AG08395 (cell line): Measurements from ENCODE around the gene PPP2R5C.
A peak's percentile ranks its signal among the peaks of the same experiment; 100 is the strongest.

Experiments
- DNase-seq: peaks from one replicate; pipeline ENCODE4 v3.0.0; 2012; ENCODE audit warnings: mixed read lengths, low spot score

PPP2R5C gene

GRCh38 chr14:101865288-101865687, 103.8 kb downstream of the PPP2R5C start:
- no peak for DNase-seq

GRCh38 chr14:101867854-101868253, 106.3 kb downstream of the PPP2R5C start:
- no peak for DNase-seq

DNA sequence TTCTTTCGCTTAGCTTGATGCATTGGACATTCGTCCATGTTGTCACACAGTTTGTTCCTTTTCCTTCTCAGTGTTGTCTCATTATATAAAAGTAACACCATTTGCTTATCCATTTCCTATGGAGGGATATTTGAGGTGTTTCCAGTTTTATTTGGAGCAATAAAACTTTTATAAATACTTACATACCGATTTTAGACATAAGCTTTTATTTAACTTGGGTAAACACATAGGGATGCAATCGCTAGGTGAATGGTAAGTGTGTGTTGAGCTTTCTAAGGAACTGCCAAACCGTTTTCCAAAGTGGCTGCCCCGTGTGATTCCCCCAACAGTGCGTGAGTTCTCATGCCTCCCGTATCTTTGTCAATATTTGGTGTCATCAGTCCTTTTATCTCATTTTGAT, 107.7 kb downstream of the PPP2R5C start:
- DNase-seq, result no peak

GRCh38 chr14:101870273-101870939, 108.9 kb downstream of the PPP2R5C start:
- DNase-seq, result no peak

DNA sequence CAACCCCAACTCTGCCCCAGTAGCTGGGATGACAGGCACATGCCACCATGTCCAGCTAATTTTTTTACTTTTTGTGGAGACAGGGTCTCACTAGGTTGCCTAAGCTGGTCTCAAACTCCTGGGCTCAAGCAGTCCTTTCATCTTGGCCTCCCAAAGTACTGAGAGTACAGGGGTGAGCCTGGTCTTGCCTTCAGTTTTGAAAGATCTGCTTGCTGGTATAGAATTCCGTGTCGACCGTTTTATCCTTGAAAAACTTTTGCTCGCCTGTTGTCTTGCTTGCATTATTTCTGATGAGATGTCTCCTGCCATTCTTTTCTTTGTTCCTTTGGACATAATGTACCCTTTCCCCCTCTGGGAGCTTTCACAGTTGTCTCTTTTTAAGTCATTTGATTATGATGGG, 110.8 kb downstream of the PPP2R5C start:
- DNase-seq, result no peak

- no peak for DNase-seq
Measured at GRCh38 chr14:101873076-101873825, 111.7 kb downstream of the PPP2R5C start.

GRCh38 chr14:101873991-101874390, 112.5 kb downstream of the PPP2R5C start:
- no peak for DNase-seq

DNA sequence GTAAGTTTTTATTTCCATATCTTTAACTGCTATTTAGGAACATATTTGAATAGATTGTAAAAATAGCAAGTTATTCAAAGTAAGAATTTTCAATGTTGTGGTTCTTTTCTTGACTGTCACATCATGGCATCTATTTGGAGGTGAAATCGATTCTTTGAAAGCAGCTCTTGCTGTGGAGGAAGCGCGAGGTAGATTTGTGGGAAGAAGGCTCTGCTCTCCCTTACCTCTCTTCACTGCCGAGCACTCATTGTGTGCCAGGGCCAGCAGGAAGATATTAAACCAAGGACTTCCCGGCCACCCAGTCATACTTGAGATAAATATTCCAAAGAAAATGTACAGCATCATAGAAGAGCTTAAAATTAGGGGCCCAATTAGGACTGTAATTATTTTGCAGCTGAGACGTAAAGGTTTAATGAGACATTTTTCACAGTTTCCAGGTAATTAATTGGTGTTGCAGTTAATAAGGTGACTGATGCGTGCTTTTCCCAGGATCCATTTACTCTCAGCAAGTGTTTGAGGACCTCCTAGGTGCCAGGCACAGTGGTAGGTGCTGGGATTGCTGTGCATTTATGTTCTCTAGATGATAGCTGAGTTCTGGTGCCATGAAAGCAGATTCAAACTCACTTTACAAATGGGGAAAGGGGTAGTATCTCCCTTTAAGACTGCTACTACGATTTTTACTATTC, 113.7 kb downstream of the PPP2R5C start:
- no peak for DNase-seq

GRCh38 chr14:101875727-101876554, 114.4 kb downstream of the PPP2R5C start:
- DNase-seq, result no peak

DNA sequence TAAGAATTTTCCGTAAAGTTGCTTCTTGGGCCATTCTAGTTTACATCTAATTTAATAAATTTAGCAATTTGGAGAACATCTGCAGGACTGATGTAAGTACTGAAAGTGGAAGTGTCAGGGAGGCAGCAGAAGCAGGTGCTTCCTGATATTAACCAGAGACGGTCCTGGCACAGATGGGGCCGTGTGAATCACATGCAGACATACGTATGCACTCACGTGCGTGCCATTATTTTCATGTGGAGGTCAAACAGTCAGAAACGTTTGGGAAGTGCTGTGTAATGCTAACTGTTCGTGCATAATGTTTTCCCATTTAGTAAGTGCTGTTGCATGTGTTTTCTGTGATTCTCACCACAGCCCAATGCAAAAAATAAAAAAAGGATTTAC, 115.0 kb downstream of the PPP2R5C start:
- peak; percentile 59 for DNase-seq

DNA sequence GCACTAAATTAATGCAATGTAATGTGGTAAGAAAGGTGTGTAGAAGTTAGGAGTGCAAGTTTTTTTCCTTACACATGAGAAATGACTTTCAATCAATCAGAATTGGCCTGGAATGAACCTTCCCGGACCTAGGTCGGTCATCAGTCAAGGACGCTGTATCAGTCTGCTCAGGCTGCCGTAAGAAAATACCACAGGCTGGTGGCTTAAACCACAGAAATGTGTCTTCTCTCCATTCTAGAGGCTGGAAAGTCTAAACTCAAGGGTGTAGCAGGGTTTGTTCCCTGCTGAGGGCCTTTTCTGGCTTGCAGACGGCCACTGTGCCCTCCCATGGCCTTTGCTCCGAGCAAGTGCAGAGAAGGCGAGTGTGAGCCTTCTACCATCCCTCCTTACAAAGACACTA, 116.3 kb downstream of the PPP2R5C start:
- DNase-seq, result no peak

DNA sequence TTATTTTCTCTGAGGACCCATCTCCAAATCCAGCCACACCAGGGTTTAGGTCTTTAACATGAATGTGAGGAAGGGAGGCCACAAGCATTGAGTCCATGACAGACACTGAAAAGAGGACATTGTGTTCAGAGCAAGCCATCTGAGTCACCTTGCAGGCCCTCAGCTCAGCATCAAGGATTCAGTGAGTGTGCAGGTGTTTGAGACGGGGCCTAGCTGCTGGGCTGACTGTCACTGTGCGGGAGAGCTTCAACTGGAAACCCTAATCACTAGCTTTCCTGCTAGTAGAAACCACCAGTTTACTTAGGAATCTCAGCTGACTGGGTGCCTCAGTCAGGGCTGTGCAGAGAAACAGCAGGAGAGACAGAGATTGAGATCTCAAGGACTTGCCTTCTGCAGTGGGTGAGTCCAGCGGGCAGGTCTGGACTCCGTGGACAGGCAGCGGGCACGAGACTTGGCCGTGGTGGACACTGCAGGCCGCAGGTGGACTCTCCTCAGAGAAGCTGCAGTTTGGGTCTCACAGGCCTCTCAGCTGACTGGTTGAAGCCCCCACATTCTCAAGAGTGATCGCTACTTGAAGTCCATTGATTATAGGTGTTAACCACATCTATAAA, 116.8 kb downstream of the PPP2R5C start:
- no peak for DNase-seq

GRCh38 chr14:101878822-101879528, 117.5 kb downstream of the PPP2R5C start:
- no peak for DNase-seq

- DNase-seq, result no peak
Measured at GRCh38 chr14:101879529-101880336, 118.2 kb downstream of the PPP2R5C start.

- no peak for DNase-seq
Measured at GRCh38 chr14:101881426-101881825, 119.9 kb downstream of the PPP2R5C start.

- DNase-seq, result no peak
Measured at GRCh38 chr14:101882141-101882935, 120.8 kb downstream of the PPP2R5C start.

DNA sequence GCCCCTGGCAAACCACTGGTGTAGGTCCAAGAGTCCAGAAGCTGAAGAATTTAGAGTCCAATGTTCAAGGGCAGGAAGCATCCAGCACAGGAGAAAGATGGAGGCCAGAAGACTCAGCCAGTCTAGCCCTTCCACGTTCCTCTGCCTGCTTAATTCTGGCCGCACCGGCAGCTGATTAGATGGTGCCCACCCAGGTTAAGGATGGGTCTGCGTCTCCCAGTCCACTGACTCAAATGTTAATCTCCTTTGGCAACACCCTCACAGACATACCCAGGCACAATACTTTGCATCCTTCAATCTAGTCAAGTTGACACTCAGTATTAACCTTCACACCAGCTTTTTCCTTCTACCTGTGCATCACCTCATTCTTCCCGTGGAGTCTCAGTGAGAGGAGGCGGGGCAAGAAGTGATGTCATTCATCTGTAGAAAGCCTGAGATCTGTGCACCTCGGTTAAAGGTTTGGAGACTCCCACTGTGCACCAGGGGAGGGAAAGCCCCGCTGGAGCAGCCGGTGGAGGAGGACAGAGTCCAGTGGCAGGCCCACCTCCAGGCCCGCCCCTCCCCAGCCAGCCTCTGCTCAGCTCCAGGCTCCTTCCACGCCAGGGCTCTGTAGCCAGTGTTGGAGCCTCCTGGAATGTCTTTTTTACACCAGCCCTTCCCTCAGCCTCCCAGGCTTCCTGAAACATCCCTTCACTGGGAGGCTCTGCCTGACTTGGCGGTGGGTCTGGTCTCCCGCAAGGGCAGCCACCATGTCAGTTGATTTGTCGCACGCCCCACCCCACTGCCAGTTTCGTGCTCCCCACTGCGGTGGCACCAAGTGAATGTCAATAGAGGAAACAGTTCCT, 122.8 kb downstream of the PPP2R5C start:
- no peak for DNase-seq

DNA sequence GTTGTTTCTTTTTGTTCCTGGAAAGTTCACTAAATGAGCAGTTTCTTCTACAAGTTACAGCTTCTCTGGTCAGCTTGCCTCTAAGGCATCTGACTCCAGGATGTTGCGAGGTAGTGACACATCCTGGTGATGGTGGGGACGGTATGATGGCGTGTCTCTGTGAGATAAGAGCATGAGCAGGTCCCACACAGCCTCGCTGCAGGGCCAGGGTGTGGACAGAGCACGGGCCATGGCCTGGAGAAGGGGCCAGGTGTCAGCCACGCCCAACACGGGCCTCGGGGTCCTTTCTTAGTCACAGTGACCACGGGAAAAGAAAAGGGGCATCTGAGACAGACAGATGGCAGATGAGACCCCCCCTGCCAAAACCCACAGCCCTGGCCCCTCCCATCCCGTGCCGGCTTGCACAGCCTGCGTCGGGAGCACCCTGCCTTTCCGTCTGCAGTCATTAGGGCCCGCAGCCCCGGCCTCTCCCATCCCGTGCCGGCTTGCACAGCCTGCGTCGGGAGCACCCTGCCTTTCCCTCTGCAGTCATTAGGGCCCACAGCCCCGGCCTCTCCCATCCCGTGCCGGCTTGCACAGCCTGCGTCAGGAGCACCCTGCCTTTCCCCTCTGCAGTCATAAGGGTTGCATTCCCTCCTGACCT, 123.5 kb downstream of the PPP2R5C start:
- DNase-seq, result no peak
